ENCODE data around the gene PSMC4. TPM values are rescaled to one million over a fixed set of nuclear protein-coding genes. Genes with fewer than 3 reads are reported as not detected.

The PSMC4 gene
- total RNA-seq, 4 donors from 2014 or later = 68.9 to 91.4 (median 89.2) TPM

DNA sequence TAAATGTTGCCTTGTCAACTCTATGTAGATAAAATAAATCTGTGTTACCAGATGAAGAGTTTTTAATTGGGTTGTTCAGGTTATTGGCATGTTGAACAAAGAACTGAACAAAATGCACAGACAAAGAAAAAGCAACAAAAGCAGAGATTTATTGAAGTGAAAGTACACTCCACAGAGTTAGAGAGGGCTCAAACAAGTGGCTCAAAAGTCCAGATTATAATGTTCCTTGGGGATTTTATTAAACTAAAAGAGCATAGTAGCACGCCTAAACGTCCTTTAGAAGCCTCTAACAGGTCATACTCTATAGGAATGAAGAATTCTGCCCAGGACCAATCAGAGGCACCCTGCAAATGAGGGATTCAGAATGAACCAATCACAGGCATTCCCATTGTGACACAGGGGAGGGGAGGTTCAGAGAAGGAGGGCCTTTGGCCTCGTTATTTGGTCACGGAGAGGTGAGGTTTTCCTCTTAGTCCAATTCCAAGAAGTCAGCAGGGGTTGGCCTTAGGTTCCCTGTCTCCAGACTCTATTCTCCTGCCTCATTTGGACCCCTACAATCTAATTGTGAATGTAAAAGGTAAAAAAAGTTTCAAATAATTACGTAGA is 12.8 kb downstream of the PSMC4 start:
- H3K9me3 ChIP-seq = peaks cover 0 to 31% (median 14%) of the 10 kb centered on the region in 4 donors

DNA sequence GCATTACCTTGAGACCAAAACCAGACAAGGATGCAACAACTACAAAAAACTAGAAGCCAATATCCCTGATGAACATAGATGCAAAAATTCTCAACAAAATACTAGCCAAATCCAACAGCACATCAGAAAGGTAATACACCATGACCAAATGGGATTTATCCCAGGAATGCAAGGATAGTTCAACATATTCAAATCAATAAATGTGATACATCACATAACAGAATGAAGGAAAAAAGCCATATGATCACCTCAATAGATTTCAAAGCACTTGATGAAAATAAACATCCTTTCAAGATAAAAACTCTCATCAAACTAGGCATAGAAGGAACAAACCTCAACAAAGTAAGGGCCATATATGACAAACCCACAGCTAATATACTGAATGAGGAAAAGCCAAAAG is 15.7 kb downstream of the PSMC4 start:
- no peaks in the 10 kb centered on the region for H3K4me1 ChIP-seq
- no peaks in the 10 kb centered on the region for H3K27me3 ChIP-seq
- intact Hi-C loops (cut with DNase I) = no loop called here
- H3K36me3 ChIP-seq = peaks cover 6 to 21% (median 10%) of the 10 kb centered on the region in 4 donors
- TF ChIP-seq POLR2A (IDR thresholded peaks at IDR 0.05; ENCODE audit: low read depth) = no peak
- no peak for TF ChIP-seq POLR2AphosphoS5 (IDR thresholded peaks at IDR 0.05)
- TF ChIP-seq EP300 (IDR thresholded peaks at IDR 0.05) = no peak
- TF ChIP-seq, protein P1, sequence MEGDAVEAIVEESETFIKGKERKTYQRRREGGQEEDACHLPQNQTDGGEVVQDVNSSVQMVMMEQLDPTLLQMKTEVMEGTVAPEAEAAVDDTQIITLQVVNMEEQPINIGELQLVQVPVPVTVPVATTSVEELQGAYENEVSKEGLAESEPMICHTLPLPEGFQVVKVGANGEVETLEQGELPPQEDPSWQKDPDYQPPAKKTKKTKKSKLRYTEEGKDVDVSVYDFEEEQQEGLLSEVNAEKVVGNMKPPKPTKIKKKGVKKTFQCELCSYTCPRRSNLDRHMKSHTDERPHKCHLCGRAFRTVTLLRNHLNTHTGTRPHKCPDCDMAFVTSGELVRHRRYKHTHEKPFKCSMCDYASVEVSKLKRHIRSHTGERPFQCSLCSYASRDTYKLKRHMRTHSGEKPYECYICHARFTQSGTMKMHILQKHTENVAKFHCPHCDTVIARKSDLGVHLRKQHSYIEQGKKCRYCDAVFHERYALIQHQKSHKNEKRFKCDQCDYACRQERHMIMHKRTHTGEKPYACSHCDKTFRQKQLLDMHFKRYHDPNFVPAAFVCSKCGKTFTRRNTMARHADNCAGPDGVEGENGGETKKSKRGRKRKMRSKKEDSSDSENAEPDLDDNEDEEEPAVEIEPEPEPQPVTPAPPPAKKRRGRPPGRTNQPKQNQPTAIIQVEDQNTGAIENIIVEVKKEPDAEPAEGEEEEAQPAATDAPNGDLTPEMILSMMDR (IDR thresholded peaks at IDR 0.05) = no peak
- no peak overlapping the region for H3K27ac ChIP-seq (replicated peaks in 1 of 4)
- H3K4me3 ChIP-seq = no peak overlapping the region
- DNase-seq (ENCODE audit: extremely low spot score) = no peak
- H3K9me3 ChIP-seq = peaks cover 0 to 31% (median 14%) of the 10 kb centered on the region in 4 donors

More for the DNA sequence above, 12.8 kb downstream of the PSMC4 start:
- Histone ChIP-seq H3K36me3 (peaks cover 24 to 49% (median 37%) of the 10 kb centered on the region in 4 donors), H3K27ac (replicated peaks in 1 of 4) (no peak overlapping the region), H3K4me3 (no peak overlapping the region), H3K27me3 (no peaks in the 10 kb centered on the region), H3K4me1 (no peaks in the 10 kb centered on the region)
- intact Hi-C loops (cut with DNase I) = no loop called here
- no peak for DNase-seq (ENCODE audit: extremely low spot score)
- WGBS = 88% methylated on average over 5 of the region's 5 CpGs
- no peak for TF ChIP-seq POLR2AphosphoS5 (IDR thresholded peaks at IDR 0.05)
- TF ChIP-seq, protein P1 (IDR thresholded peaks at IDR 0.05) = no peak
- TF ChIP-seq EP300 (IDR thresholded peaks at IDR 0.05) = no peak
- TF ChIP-seq POLR2A (IDR thresholded peaks at IDR 0.05; ENCODE audit: low read depth) = no peak

DNA sequence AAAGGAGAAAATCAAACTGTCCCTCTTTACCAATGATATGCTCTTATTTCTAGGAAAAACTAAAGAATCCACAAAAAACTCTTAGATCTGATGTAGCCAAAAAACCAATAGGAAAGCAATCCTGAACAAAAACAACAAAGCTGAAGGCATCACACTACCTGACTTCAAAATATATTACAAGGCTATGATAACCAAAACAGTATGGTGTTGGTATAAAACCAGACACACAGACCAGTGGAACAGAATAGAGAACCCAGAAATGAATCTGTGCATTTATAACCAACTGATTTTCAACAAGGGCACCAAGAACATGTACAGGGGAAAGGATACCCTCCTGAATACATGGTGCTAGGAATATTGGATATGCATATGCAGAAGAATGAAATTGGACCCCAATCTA is 16.2 kb downstream of the PSMC4 start:
- Histone ChIP-seq H3K9me3 (peaks cover 0 to 31% (median 14%) of the 10 kb centered on the region in 4 donors), H3K27ac (replicated peaks in 1 of 4) (no peak overlapping the region), H3K36me3 (peaks cover 1 to 16% (median 5%) of the 10 kb centered on the region in 4 donors), H3K27me3 (no peaks in the 10 kb centered on the region), H3K4me3 (no peak overlapping the region), H3K4me1 (no peaks in the 10 kb centered on the region)
- intact Hi-C loops (cut with DNase I) = no loop called here
- DNase-seq (ENCODE audit: extremely low spot score) = no peak
- TF ChIP-seq POLR2AphosphoS5 (IDR thresholded peaks at IDR 0.05) (no peak), EP300 (IDR thresholded peaks at IDR 0.05) (no peak), POLR2A (IDR thresholded peaks at IDR 0.05; ENCODE audit: low read depth) (no peak)
- TF ChIP-seq, protein P1 (IDR thresholded peaks at IDR 0.05) = no peak

DNA sequence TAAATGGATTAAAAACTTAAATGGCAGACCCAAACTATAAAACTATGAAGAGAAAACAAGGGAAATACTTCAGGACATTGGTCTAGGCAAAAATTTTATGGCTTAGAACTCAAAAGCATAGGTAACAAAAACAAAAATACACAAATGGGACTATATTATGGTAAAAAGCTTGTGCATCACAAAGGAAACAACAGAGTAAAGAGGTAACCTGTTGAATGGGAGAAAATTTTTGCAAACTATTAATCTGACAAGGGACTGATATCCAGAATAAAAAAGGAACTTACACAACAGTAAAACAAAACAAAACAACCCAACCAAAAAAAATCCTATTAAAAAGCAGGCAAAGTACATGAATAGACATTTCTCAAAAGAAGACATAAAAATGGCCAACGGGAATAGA is 16.6 kb downstream of the PSMC4 start:
- Histone ChIP-seq H3K4me3 (no peak overlapping the region), H3K4me1 (no peaks in the 10 kb centered on the region), H3K9me3 (peaks cover 0 to 31% (median 14%) of the 10 kb centered on the region in 4 donors), H3K27me3 (no peaks in the 10 kb centered on the region), H3K27ac (replicated peaks in 1 of 4) (no peak overlapping the region), H3K36me3 (peaks cover 0 to 11% (median 2%) of the 10 kb centered on the region in 4 donors)
- DNase-seq (ENCODE audit: extremely low spot score) = no peak
- TF ChIP-seq, protein P1 (IDR thresholded peaks at IDR 0.05) = no peak
- TF ChIP-seq POLR2AphosphoS5 (IDR thresholded peaks at IDR 0.05) (no peak), POLR2A (IDR thresholded peaks at IDR 0.05; ENCODE audit: low read depth) (no peak), EP300 (IDR thresholded peaks at IDR 0.05) (no peak)
- intact Hi-C loops (cut with DNase I) = no loop called here
- WGBS = 92% methylated on average over 1 of the region's 1 CpG

DNA sequence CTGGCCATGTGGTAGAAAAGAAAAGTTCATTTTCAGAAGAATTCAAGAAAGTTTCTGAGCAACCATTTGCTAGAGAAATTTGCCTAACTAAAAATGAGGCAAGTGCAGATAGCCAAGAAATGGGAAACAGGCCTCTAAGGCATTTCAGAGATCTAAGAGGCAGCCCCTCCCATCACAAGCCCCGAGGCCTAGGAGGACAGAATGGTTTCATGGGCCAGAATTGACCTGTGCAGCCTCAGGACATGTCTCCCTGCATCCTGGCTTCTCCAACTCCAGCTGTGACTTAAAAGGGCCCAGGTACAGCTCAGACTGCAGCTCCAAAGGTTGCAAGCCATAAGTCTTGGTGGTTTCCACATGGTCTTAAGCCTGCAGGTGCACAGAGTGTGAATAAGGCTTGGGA is 22.6 kb downstream of the PSMC4 start:
- Histone ChIP-seq H3K27me3 (no peaks in the 10 kb centered on the region), H3K27ac (replicated peaks in 1 of 4) (no peak overlapping the region), H3K9me3 (no peaks in the 10 kb centered on the region), H3K36me3 (no peaks in the 10 kb centered on the region), H3K4me1 (peaks cover 15 to 22% (median 18%) of the 10 kb centered on the region in 4 donors), H3K4me3 (no peak overlapping the region)
- no peak for TF ChIP-seq EP300 (IDR thresholded peaks at IDR 0.05)
- no peak for TF ChIP-seq POLR2AphosphoS5 (IDR thresholded peaks at IDR 0.05)
- no peak for TF ChIP-seq POLR2A (IDR thresholded peaks at IDR 0.05; ENCODE audit: low read depth)
- TF ChIP-seq, protein P1 (IDR thresholded peaks at IDR 0.05) = no peak
- no peak for DNase-seq (ENCODE audit: extremely low spot score)
- intact Hi-C loops (cut with DNase I) = no loop called here
- WGBS = 100% methylated on average over 1 of the region's 1 CpG
